Measurements from ENCODE around the gene TBC1D5.

The TBC1D5 gene

GRCh38 chr3:17589888-17590287 is 152.5 kb downstream of the TBC1D5 start:
- no peak for DNase-seq
- TF ChIP-seq, protein P1, sequence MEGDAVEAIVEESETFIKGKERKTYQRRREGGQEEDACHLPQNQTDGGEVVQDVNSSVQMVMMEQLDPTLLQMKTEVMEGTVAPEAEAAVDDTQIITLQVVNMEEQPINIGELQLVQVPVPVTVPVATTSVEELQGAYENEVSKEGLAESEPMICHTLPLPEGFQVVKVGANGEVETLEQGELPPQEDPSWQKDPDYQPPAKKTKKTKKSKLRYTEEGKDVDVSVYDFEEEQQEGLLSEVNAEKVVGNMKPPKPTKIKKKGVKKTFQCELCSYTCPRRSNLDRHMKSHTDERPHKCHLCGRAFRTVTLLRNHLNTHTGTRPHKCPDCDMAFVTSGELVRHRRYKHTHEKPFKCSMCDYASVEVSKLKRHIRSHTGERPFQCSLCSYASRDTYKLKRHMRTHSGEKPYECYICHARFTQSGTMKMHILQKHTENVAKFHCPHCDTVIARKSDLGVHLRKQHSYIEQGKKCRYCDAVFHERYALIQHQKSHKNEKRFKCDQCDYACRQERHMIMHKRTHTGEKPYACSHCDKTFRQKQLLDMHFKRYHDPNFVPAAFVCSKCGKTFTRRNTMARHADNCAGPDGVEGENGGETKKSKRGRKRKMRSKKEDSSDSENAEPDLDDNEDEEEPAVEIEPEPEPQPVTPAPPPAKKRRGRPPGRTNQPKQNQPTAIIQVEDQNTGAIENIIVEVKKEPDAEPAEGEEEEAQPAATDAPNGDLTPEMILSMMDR (IDR thresholded peaks at IDR 0.05): no peak
- Mint-ChIP-seq H3K27me3 (ENCODE audit: low read depth, poor library complexity) (no peaks in the 10 kb centered on the region), H3K4me3 (no peak overlapping the region), H3K9me3 (peaks cover 44% of the 10 kb centered on the region), H3K36me3 (ENCODE audit: low read depth) (peaks cover 51% of the 10 kb centered on the region), H3K4me1 (peaks cover 5% of the 10 kb centered on the region), H3K27ac (no peak overlapping the region)

GRCh38 chr3:17588422-17588821 is 154.0 kb downstream of the TBC1D5 start:
- peaks cover 39% of the 10 kb centered on the region for H3K9me3 Mint-ChIP-seq
- DNase-seq: no peak
- no peak overlapping the region for H3K4me3 Mint-ChIP-seq
- peaks cover 5% of the 10 kb centered on the region for H3K4me1 Mint-ChIP-seq
- TF ChIP-seq, protein P1 (IDR thresholded peaks at IDR 0.05): no peak
- no peak overlapping the region for H3K27ac Mint-ChIP-seq
- H3K36me3 Mint-ChIP-seq (ENCODE audit: low read depth): peaks cover 38% of the 10 kb centered on the region
- H3K27me3 Mint-ChIP-seq (ENCODE audit: low read depth, poor library complexity): no peaks in the 10 kb centered on the region

DNA sequence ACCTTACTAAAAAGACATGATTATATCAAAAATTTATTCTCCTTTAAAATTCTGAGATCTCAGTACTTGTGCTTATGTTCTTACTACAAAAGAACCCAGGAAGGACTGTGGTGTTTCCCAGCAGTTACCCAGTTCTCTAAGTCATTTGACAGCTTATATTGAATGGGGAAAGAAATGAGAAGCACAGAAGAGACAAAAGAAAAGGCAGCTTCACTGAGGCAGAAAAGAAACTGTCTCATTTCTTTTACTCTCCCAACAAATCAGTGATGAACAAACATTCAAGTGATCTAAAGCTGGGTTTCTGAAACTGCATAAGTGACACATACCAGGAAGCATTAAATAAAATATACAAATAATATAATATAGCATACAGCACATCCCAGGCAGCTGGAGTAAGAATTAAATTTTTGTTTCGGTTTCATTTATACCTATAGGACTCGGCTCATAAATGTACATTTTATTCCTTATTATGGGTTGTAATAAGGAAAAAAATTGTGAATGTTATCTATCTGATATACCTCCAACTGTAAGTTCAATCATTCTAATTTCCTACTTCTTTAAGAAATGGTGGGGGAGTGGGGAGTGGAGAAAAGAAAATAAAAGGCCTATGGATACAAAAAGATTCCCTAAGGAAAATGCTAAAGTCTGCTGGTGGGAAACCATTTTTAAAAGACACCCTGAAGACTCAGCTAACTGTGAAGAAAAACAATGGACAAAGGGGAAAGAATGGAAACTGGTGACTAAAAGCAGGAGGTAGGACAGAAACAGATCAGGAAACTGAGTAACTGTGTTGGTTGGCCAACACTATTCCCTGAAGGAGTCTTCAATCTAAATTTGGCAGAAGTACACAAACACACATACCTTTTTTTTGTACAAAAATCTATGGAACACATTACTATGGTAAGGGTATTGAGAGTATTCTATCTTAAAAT is 156.8 kb downstream of the TBC1D5 start:
- Mint-ChIP-seq H3K4me1 (peaks cover 5% of the 10 kb centered on the region), H3K9me3 (peaks cover 20% of the 10 kb centered on the region), H3K4me3 (no peak overlapping the region), H3K27me3 (ENCODE audit: low read depth, poor library complexity) (no peaks in the 10 kb centered on the region), H3K27ac (peak overlapping the region; percentile 81), H3K36me3 (ENCODE audit: low read depth) (peaks cover 20% of the 10 kb centered on the region)
- TF ChIP-seq, protein P1 (IDR thresholded peaks at IDR 0.05): no peak
- no peak for DNase-seq

DNA sequence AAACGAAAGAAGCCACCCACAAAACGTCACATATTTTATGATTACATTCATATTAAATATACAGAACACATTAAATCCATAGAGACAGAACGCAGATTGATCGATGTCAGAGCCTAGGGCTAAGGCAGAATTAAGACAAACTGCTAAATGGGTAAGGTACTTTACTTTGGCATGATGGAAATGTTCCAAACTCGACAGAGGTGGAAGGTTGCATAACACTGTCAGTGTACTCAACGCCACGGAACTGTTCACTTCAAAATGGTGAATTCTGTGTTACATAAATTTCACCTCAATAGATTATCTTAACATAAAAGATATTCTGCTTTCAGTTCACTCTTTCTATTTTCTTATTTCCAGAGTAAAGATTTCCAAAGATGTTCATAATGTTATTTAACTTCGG is 158.4 kb downstream of the TBC1D5 start:
- DNase-seq: no peak
- peaks cover 5% of the 10 kb centered on the region for H3K4me1 Mint-ChIP-seq
- H3K27me3 Mint-ChIP-seq (ENCODE audit: low read depth, poor library complexity): no peaks in the 10 kb centered on the region
- no peak overlapping the region for H3K27ac Mint-ChIP-seq
- TF ChIP-seq, protein P1 (IDR thresholded peaks at IDR 0.05): no peak
- H3K9me3 Mint-ChIP-seq: peaks cover 4% of the 10 kb centered on the region
- no peak overlapping the region for H3K4me3 Mint-ChIP-seq
- H3K36me3 Mint-ChIP-seq (ENCODE audit: low read depth): peaks cover 4% of the 10 kb centered on the region

GRCh38 chr3:17583530-17583929 is 158.9 kb downstream of the TBC1D5 start:
- no peak for DNase-seq
- Mint-ChIP-seq H3K27ac (no peak overlapping the region), H3K4me1 (peaks cover 5% of the 10 kb centered on the region), H3K4me3 (no peak overlapping the region), H3K27me3 (ENCODE audit: low read depth, poor library complexity) (no peaks in the 10 kb centered on the region), H3K36me3 (ENCODE audit: low read depth) (no peaks in the 10 kb centered on the region), H3K9me3 (no peaks in the 10 kb centered on the region)
- TF ChIP-seq, protein P1 (IDR thresholded peaks at IDR 0.05): no peak

Measured in nephron progenitor cell (in vitro differentiated cells).